T-helper 1 cell treated with Interleukin-12 subunit alpha and Interleukin-12 subunit beta and Interleukin-4 antibody, amounts not matched to agents 30 μg/mL and 1 μg/mL, for 36 hours (primary cell): Measurements from ENCODE around the gene DDOST.

Experiments used
- H3K27ac Mint-ChIP-seq: one replicate; pipeline ENCODE4 v1.8.0; 2021; ENCODE audit warnings: mild to moderate bottlenecking, mixed read lengths
- H3K27me3 Mint-ChIP-seq: one replicate; pipeline ENCODE4 v1.8.0; 2021; ENCODE audit warnings: low read depth, mixed read lengths
- H3K36me3 Mint-ChIP-seq: one replicate; pipeline ENCODE4 v1.8.0; 2021; ENCODE audit warnings: low read depth, mixed read lengths
- H3K4me1 Mint-ChIP-seq: one replicate; pipeline ENCODE4 v1.8.0; 2021; ENCODE audit warnings: low read depth, mixed read lengths
- H3K4me3 Mint-ChIP-seq: one replicate; pipeline ENCODE4 v1.8.0; 2021; ENCODE audit warnings: mild to moderate bottlenecking, moderate library complexity, mixed read lengths
- H3K9me3 Mint-ChIP-seq: one replicate; pipeline ENCODE4 v1.8.0; 2021; ENCODE audit warnings: mixed read lengths

Gene DDOST

DNA sequence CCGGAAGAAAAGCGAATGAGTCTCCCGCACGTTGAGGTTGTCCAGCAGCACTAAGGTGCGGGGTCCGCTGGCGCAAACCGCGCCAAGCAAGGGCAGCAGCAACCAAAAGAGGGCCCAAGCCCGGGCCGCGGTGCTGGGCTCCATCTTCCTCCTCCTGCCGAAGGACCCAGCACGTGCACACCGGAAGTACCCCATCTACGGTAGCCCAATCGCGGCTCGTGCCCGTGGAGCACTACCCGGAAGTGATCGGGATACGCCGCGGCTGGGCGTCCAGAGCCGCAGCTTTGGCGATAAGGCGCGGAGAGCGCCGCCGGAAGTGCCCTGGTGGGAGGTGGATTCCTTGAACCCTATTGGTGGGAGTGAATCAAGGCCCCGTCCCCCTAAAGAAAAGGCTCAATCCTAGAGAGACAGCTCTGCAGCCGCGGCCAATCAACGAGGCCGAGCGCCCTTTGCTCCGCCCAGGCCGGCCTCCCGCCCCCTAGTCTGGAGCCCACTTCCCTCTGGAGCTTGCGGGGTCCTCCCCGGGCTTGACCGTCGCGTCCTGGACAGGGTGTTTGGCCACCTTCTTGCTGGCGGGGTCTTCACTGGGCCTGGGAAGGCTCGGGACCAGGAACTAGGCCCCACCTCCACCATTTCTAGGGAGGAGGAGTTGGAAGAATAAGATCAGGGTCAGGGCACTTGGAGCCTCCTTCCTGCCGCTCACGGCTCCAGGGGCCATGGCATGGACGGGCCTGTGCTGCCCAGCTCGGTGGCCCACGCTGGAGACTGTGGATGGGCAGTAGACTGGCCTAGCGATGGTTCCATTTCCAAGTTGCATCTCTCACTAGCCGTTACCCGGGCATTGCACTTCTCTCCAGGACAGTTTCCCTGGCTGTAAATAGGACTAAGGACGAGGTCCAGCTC, at the start of gene DDOST:
Gene DDOST (minus strand): TSS at position 163 of the 903 bp plus-strand sequence. CDS start 19 bp downstream, at position 144.
- Mint-ChIP-seq H3K9me3 (no peaks in the 10 kb centered on the region), H3K27me3 (no peaks in the 10 kb centered on the region), H3K36me3 (peaks cover 23% of the 10 kb centered on the region), H3K4me3 (peak within 1 kb of the TSS; percentile 93), H3K27ac (peak within 1 kb of the TSS; percentile 90), H3K4me1 (peaks cover 25% of the 10 kb centered on the region)

DNA sequence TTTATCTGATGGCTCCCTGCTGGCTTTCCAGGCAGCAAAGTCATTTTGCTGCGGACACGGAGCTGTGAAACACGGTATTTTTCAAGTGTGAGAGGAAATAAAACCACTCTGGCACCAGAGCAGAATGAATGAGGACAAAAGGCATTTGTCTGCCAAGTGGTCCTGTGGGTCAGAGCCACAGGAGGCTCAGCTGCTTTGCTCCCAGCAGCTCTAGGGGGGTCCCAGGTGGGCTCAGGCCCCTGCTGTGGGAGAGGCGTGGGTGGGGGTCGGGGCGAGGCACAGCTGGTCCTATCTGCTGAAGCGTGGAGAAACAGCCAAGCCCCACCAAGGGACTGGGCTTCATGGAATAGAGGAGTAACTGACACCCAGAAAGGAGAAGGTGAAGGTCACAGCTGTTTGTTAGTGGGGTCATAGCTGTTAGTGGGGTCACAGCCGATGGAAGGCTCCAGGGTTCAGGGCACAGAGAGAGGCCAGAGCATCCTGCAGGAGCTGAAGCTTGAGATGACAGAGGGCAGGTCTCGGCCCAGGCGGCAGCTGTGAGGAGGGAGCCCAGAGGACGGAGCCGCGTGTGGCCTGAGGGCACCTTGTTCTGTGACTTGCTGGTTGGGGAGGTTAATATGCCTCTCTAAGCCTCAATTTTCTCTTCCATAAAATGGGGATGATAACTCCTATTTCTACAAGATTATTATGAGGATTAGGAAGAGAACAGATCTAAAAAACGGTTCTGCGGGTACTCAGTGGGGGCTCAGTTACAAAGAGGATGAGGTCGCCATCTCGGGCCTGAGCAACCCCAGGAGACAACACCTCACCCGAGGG, 49.5 kb upstream of the DDOST start:
- H3K27ac Mint-ChIP-seq = no peak overlapping the region
- H3K4me3 Mint-ChIP-seq = no peak overlapping the region
- H3K36me3 Mint-ChIP-seq = no peaks in the 10 kb centered on the region
- H3K4me1 Mint-ChIP-seq = no peaks in the 10 kb centered on the region
- H3K27me3 Mint-ChIP-seq = peaks cover 5% of the 10 kb centered on the region
- no peaks in the 10 kb centered on the region for H3K9me3 Mint-ChIP-seq

DNA sequence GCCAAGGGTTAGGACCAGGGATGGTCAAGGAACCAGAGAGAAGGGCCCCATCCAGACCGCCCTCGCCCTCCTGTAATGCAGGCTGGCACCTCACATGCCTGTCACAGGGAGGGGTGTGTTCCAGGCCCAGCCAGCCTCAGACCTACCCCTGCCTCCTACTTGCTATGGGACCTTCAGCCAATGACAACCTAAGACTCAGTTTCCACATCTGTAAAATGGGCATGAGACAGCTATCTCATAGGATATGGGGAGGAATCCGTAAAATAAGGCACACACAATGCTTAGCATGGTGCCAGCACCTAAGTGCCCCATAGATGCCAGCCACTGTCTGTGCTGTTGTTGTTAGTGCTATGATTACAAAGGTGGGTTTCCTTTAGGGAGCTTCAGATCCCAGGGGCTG, 48.7 kb upstream of the DDOST start:
- no peaks in the 10 kb centered on the region for H3K4me1 Mint-ChIP-seq
- no peaks in the 10 kb centered on the region for H3K9me3 Mint-ChIP-seq
- H3K4me3 Mint-ChIP-seq = no peak overlapping the region
- no peak overlapping the region for H3K27ac Mint-ChIP-seq
- no peaks in the 10 kb centered on the region for H3K36me3 Mint-ChIP-seq
- no peaks in the 10 kb centered on the region for H3K27me3 Mint-ChIP-seq

DNA sequence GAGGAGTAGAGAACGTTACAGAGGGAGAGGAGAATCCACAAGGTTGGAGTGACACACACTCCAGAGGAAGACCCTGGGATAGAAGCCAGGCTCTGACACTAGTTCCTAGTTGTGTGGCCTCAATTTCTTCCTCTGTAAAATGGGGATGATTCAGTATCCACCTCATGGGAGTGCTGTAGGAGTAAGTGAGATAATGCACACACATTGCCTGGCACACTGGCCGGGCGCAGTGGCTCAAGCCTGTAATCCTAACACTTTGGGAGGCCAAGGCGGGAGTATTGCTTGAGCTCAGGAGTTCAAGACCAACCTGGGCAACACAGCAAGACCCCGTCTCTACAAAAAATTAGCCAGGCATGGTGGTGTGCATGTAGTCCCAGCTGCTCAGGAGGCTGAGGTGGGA, 47.7 kb upstream of the DDOST start:
- H3K27ac Mint-ChIP-seq = no peak overlapping the region
- no peak overlapping the region for H3K4me3 Mint-ChIP-seq
- no peaks in the 10 kb centered on the region for H3K27me3 Mint-ChIP-seq
- no peaks in the 10 kb centered on the region for H3K9me3 Mint-ChIP-seq
- no peaks in the 10 kb centered on the region for H3K4me1 Mint-ChIP-seq
- no peaks in the 10 kb centered on the region for H3K36me3 Mint-ChIP-seq

DNA sequence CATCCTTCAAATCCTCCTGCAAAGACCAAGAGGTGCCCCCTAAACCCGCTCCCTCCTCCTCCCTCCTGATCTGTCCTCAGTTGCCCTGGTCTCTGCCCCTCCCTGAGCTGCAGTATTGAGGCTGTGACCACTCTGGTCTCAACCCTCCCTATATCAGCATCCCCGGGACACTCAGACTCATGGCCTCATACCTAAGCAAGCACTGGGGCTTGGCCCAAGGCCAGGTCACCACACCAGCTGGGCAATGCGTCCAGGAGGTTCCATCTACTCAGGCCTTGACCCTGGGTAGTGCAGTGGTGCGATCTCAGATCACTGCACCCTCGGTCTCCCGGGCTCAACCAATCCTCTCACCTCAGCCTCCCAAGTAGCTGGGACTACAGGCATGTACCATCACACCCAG, 46.9 kb upstream of the DDOST start:
- no peaks in the 10 kb centered on the region for H3K9me3 Mint-ChIP-seq
- H3K36me3 Mint-ChIP-seq = no peaks in the 10 kb centered on the region
- H3K4me3 Mint-ChIP-seq = no peak overlapping the region
- H3K4me1 Mint-ChIP-seq = no peaks in the 10 kb centered on the region
- H3K27ac Mint-ChIP-seq = no peak overlapping the region
- peaks cover 2% of the 10 kb centered on the region for H3K27me3 Mint-ChIP-seq

DNA sequence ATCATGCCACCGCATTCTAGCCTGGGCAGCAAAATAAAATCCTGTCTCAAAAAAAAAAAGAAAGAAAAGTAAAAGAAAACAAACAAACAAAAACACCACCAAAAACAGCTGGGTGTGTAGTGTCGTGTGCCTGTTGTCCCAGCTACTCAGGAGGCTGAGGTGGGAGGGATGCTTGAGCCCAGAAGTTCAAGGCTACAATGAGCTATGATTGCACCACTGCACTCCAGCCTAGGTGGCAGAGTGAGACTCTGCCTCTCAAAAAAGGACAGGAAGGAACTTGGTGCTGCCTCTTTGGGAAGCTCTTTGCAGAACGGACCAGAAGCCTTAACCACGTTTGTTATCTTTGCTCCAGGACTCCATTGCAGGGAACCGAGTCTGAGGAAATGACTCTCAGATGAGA, 45.7 kb upstream of the DDOST start:
- Mint-ChIP-seq H3K27ac (no peak overlapping the region), H3K27me3 (peaks cover 3% of the 10 kb centered on the region), H3K4me3 (no peak overlapping the region), H3K4me1 (no peaks in the 10 kb centered on the region), H3K36me3 (no peaks in the 10 kb centered on the region), H3K9me3 (no peaks in the 10 kb centered on the region)

DNA sequence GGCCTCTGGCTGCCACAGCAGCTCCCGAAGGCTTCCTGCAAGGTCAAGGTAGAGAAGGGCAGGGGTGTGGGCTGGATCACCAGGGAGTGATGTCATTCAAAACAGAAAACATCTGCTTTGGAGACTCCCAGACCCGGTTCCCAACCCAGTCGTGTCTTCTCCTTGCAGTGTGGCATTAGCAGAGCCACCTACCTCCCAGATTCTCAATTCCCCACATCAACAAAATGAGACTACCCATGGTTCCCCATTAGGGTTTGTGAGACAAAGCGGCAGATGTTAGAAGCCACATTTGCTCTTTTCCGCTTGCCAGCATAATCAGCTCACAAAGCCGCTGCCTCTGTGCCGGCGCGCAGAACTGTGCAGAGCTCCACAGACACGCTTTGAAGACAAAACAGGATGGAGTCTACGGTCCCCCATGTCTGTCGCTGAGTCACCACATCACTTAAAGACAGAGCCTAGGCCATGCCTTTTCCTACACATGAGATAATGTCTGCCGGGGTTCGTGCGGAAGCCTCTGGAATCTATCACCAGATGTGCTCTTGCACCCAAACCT, 44.1 kb upstream of the DDOST start:
- H3K9me3 Mint-ChIP-seq = no peaks in the 10 kb centered on the region
- H3K27me3 Mint-ChIP-seq = peaks cover 3% of the 10 kb centered on the region
- no peaks in the 10 kb centered on the region for H3K36me3 Mint-ChIP-seq
- no peaks in the 10 kb centered on the region for H3K4me1 Mint-ChIP-seq
- H3K27ac Mint-ChIP-seq = no peak overlapping the region
- H3K4me3 Mint-ChIP-seq = no peak overlapping the region

DNA sequence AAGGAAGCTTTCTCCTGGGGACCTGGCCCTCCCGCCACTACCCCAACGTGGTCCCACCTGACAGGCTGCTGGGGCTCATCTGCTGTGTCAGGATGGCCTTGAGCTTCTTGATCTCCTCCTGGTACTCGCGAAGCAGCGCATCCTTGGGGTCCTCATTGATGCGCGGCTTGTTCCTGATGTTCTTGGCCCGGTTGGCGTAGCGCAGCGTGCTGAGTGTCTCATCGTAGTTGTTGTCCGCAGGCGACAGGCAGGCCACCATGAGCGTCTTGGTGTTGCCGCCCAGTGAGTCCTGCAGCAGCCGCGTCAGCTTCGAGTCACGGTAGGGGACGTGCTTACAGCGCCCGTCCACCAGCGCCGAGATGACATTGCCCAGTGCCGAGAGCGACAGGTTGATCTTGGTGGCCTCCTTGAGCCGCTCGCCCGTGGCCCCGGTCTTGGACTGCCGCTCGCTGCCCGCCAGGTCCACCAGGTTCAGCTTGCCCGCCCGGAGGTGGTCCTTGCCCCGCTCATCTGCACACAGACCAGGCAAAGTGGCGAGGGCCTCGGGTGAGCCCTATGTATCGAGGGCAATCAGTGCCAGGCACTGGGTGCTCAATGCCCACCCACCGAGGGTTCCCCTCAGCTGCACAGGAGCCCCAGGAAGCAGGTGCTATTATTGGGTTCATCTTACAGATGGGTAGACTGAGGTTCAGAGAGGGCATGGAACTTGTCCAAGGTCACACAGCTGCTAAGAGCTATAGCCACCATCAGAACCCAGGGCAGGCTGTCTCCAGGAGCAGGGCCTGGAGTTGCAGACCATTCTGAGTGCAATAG, 43.4 kb upstream of the DDOST start:
- H3K4me3 Mint-ChIP-seq = no peak overlapping the region
- H3K27ac Mint-ChIP-seq = no peak overlapping the region
- no peaks in the 10 kb centered on the region for H3K4me1 Mint-ChIP-seq
- no peaks in the 10 kb centered on the region for H3K9me3 Mint-ChIP-seq
- peaks cover 5% of the 10 kb centered on the region for H3K27me3 Mint-ChIP-seq
- no peaks in the 10 kb centered on the region for H3K36me3 Mint-ChIP-seq

DNA sequence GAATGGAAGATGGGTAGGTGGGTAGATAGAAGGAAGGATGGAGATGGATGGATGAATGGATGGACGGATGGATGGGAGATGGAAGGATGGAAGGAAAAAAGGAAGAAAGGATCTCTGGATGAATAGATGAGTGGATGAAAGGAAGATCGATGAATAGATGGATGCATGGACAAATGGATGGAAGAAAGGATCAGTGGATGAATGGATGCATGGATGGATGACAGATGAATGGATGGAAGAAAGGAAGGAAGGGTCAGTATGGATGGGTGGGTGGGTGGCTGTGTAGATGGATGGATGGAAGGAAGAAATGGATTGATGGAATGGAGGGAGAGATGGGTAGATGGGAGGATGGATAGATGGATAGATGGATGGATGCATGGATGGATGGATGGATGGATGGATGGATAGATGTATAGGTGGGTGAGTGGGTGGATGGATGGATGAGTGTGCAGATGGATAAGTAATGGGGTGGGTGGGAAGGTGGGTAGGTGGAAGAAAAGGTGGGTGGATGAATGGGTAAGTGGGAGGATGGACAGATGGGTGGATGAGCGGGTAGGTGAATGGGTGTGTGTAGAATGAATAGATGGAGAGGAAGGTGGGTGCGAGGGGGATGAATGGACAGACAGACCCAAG, 42.1 kb upstream of the DDOST start:
- H3K4me3 Mint-ChIP-seq = no peak overlapping the region
- no peak overlapping the region for H3K27ac Mint-ChIP-seq
- H3K36me3 Mint-ChIP-seq = no peaks in the 10 kb centered on the region
- H3K27me3 Mint-ChIP-seq = peaks cover 7% of the 10 kb centered on the region
- no peaks in the 10 kb centered on the region for H3K9me3 Mint-ChIP-seq
- H3K4me1 Mint-ChIP-seq = no peaks in the 10 kb centered on the region

DNA sequence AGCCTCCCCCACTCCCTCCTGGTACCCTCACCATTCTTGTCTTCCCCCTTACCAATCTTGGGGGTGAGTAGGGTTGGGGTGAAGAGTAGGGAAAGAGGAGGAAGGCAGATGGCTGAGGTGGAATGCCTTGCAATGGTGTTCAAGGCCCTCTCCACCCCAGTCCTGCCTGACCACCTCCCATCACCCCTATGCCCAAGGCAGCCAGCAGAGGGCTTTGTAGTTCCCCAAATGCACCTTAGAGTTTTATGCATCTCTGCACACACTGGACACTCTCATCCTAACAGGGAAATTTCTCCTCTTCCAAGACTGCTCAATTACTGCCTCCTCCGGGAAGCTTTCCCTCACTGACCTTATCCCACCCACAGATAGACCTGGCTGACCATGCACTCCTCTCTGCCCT, 41.2 kb upstream of the DDOST start:
- H3K27ac Mint-ChIP-seq = no peak overlapping the region

DNA sequence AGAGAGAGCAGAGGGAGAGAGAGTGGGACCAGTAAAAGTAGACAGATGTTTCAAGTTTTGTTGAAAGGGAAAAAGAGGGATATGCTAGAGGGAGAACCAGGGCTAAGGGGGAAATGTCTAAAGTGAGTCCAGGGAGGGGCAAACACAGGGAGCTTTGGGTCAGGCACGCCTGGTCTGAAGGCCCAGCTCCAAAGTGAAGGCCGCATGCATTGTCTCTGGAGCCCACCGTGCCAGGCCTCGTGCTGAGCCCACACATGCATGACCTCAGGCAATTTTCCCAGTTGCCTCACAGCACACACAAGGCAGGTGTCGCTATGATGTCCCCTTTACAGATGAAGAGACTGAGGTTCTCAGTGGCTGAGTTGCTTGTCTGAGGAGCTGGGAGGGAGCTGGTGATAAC, 40.7 kb upstream of the DDOST start:
- Mint-ChIP-seq H3K27ac (no peak overlapping the region), H3K9me3 (no peaks in the 10 kb centered on the region), H3K4me1 (peaks cover 2% of the 10 kb centered on the region), H3K4me3 (no peak overlapping the region), H3K27me3 (peaks cover 7% of the 10 kb centered on the region), H3K36me3 (no peaks in the 10 kb centered on the region)

More for the DNA sequence above, 41.2 kb upstream of the DDOST start:
- no peak overlapping the region for H3K4me3 Mint-ChIP-seq
- H3K27me3 Mint-ChIP-seq = peaks cover 7% of the 10 kb centered on the region
- no peaks in the 10 kb centered on the region for H3K9me3 Mint-ChIP-seq
- H3K36me3 Mint-ChIP-seq = no peaks in the 10 kb centered on the region
- no peaks in the 10 kb centered on the region for H3K4me1 Mint-ChIP-seq

DNA sequence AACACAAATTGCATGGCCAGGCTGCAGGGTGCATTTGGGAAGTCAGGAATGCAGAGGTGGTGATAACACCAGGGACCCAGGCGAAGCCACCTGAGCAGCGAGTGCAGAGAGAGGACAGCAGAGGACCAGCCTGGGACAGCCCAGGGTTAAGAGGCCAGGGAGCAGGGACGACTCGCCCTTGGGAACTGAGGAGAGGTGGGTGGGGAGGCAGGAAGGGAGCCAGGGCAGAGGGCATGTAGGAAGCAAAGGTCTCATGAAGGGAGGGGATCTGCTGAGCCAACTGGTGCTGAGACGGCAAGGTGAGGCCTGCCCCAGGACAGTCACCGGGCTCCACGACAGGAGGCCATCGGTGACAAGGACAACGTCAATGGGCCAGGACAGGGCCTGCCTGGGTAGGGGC, 40.3 kb upstream of the DDOST start:
- no peaks in the 10 kb centered on the region for H3K36me3 Mint-ChIP-seq
- H3K9me3 Mint-ChIP-seq = no peaks in the 10 kb centered on the region
- H3K4me1 Mint-ChIP-seq = peaks cover 4% of the 10 kb centered on the region
- no peak overlapping the region for H3K4me3 Mint-ChIP-seq
- H3K27ac Mint-ChIP-seq = no peak overlapping the region
- H3K27me3 Mint-ChIP-seq = peaks cover 7% of the 10 kb centered on the region

DNA sequence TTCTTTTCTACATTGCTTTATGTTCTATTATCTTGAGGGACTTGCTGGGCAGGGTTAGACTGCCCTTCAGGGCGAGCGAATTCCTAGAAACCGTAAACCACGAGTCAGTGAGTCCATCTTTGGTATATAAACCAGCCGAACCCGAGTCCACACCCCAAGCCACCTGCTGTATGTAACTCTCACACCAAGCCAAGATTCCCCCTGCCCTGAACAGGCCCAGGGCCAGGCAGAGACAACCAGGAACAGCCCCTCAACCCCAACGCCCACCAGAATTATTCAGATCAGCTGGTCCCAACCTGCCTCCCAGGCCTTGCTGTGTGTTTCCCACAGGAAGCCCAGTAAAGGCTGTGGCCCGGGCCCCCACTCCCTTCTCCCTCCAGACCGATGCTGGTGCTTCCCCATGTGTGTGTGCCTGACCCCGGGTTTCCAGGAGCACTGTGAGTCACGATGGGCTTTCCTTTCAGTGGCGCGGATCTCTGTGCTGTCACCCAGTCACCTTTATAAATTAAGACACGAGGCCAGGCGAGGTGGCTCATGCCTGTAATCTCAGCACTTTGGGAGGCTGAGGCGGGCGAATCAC, 39.6 kb upstream of the DDOST start:
- H3K27ac Mint-ChIP-seq = no peak overlapping the region
- H3K9me3 Mint-ChIP-seq = no peaks in the 10 kb centered on the region
- no peaks in the 10 kb centered on the region for H3K36me3 Mint-ChIP-seq
- no peak overlapping the region for H3K4me3 Mint-ChIP-seq
- H3K4me1 Mint-ChIP-seq = peaks cover 10% of the 10 kb centered on the region
- peaks cover 12% of the 10 kb centered on the region for H3K27me3 Mint-ChIP-seq
